ENCODE results near the gene POLD2.

The POLD2 gene

DNA sequence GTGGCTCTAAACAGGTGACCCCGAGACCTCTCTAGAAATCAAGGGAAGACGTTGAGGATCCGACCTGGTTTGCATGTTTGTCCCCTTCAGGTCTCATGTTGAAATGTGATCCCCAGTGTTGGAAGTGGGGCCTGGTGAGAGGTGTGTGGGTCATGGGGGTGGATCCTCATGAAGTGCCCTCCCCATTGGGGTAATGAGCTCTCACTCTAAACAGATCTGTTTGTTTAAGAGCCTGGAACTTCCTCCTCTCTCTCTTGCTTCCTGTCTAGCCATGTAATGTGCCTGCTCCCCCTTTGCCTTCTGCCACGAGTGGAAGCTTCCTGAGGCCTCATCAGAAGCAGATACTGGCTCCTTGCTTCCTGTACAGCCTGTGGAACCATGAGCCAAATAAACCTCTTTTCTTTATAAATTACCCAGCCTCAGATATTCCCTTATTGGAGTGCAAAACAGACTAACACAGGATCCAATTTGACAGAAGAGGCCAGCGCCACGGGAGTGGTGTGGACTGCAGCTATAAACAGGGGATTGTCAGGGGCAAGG is 30.2 kb downstream of the POLD2 start:
- no peaks in the 10 kb centered on the region for H3K9me3 ChIP-seq (ENCODE audit: insufficient read depth, low read length)
- H3K4me3 ChIP-seq (ENCODE audit: insufficient read depth, low read length, poor library complexity, severe bottlenecking): no peak overlapping the region
- TF ChIP-seq, protein P1, sequence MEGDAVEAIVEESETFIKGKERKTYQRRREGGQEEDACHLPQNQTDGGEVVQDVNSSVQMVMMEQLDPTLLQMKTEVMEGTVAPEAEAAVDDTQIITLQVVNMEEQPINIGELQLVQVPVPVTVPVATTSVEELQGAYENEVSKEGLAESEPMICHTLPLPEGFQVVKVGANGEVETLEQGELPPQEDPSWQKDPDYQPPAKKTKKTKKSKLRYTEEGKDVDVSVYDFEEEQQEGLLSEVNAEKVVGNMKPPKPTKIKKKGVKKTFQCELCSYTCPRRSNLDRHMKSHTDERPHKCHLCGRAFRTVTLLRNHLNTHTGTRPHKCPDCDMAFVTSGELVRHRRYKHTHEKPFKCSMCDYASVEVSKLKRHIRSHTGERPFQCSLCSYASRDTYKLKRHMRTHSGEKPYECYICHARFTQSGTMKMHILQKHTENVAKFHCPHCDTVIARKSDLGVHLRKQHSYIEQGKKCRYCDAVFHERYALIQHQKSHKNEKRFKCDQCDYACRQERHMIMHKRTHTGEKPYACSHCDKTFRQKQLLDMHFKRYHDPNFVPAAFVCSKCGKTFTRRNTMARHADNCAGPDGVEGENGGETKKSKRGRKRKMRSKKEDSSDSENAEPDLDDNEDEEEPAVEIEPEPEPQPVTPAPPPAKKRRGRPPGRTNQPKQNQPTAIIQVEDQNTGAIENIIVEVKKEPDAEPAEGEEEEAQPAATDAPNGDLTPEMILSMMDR (IDR thresholded peaks at IDR 0.05; ENCODE audit: insufficient read depth, low read length, poor library complexity, severe bottlenecking): no peak
- no peak for TF ChIP-seq EZH2phosphoT487 (conservative IDR thresholded peaks at IDR 0.05; ENCODE audit: low read length)
- H2AFZ ChIP-seq (ENCODE audit: low read depth, low read length, severe bottlenecking): no peak overlapping the region
- H4K20me1 ChIP-seq (ENCODE audit: low read depth, low read length): no peaks in the 10 kb centered on the region
- no peak overlapping the region for H3K27ac ChIP-seq (ENCODE audit: low read depth, low read length)
- no peaks in the 10 kb centered on the region for H3K79me2 ChIP-seq (ENCODE audit: insufficient read depth, low read length)
- H3K4me2 ChIP-seq (ENCODE audit: low read depth, low read length, poor library complexity, severe bottlenecking): no peak overlapping the region
- H3K9ac ChIP-seq (ENCODE audit: low read length): no peak overlapping the region
- H3K27me3 ChIP-seq (ENCODE audit: low read length): no peaks in the 10 kb centered on the region
- no peaks in the 10 kb centered on the region for H3K9me2 ChIP-seq (replicated peaks; ENCODE audit: insufficient read depth, low read length)
- H3K36me3 ChIP-seq (ENCODE audit: low read length): no peaks in the 10 kb centered on the region
- H3F3A ChIP-seq (ENCODE audit: insufficient read depth): no peaks in the 10 kb centered on the region

DNA sequence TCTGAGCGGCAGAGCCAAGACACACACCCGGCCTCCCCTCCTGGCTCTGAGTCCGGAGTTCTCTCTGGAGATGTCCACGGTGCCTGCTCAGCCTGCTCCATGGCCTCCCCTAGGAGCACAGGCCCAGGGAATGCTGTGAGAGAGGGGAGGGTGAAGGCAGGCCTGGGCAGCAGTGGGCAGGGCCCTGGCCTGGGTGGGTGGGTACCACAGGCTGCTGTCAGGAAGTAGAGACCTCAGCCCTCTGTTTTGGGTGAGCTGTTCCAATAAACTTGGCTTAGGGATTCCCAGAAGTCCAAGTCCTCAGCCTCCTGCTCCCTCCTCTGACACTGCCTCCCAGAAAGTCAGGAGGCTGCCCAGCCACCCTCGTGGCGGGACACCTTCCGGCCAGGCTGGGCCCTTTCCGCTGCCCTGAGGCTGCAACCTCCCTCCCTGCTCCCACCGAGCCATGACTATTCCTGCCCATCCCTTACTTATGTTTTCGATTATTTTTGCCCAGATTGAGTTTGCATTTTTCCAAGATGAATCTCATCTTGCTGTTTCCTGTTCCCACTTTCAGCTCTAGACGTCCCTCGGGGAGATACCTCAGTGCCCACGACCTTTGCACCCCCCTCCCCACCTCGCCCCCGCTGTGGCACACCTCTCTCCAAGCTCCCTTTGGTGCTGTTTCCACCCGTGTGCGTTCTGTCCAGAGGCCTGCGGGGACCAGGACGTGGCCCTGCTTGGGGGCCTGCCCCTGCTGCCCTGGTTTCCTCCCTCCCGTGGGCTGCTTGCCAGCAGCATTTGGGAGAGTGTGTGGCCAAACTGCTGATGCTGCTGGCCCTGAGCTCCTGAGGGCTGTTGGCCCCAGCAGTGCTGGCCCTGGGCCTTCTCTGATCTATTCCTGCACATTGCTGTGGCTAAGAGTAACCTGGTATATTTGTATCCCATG is 35.2 kb downstream of the POLD2 start:
- no peaks in the 10 kb centered on the region for H3K27me3 ChIP-seq (ENCODE audit: low read length)
- H3F3A ChIP-seq (ENCODE audit: insufficient read depth): peaks cover 5% of the 10 kb centered on the region
- H3K9me3 ChIP-seq (ENCODE audit: insufficient read depth, low read length): no peaks in the 10 kb centered on the region
- no peaks in the 10 kb centered on the region for H3K9me2 ChIP-seq (replicated peaks; ENCODE audit: insufficient read depth, low read length)
- no peaks in the 10 kb centered on the region for H3K79me2 ChIP-seq (ENCODE audit: insufficient read depth, low read length)
- H3K27ac ChIP-seq (ENCODE audit: low read depth, low read length): no peak overlapping the region
- no peaks in the 10 kb centered on the region for H4K20me1 ChIP-seq (ENCODE audit: low read depth, low read length)
- no peak overlapping the region for H3K4me3 ChIP-seq (ENCODE audit: insufficient read depth, low read length, poor library complexity, severe bottlenecking)
- H2AFZ ChIP-seq (ENCODE audit: low read depth, low read length, severe bottlenecking): no peak overlapping the region
- TF ChIP-seq EZH2phosphoT487 (conservative IDR thresholded peaks at IDR 0.05; ENCODE audit: low read length): no peak
- TF ChIP-seq, protein P1 (IDR thresholded peaks at IDR 0.05; ENCODE audit: insufficient read depth, low read length, poor library complexity, severe bottlenecking): no peak
- H3K4me2 ChIP-seq (ENCODE audit: low read depth, low read length, poor library complexity, severe bottlenecking): no peak overlapping the region
- H3K9ac ChIP-seq (ENCODE audit: low read length): no peak overlapping the region
- H3K36me3 ChIP-seq (ENCODE audit: low read length): no peaks in the 10 kb centered on the region

DNA sequence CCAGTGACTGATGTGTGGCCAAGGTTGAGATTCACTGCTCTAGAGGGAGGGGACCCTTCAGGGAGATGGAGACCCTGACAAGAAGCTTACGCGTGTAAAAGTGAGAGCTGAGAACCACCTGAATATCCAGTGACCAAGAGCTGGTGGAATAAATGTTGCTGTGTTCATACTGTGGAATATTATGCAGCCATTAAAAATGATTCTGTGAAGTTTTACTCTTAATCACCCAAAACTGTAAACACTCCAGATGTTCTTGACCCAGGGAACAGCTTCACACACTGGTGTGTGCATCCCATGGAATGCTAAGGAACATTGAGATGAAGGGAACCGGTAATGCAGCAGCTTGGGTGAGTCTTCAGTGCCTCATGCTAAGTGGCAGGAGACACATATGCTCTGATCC is 36.7 kb downstream of the POLD2 start:
- Histone ChIP-seq H2AFZ (ENCODE audit: low read depth, low read length, severe bottlenecking) (no peak overlapping the region), H3K79me2 (ENCODE audit: insufficient read depth, low read length) (no peaks in the 10 kb centered on the region), H3K9me3 (ENCODE audit: insufficient read depth, low read length) (no peaks in the 10 kb centered on the region), H3K4me3 (ENCODE audit: insufficient read depth, low read length, poor library complexity, severe bottlenecking) (no peak overlapping the region), H3K27ac (ENCODE audit: low read depth, low read length) (no peak overlapping the region), H3K9me2 (replicated peaks; ENCODE audit: insufficient read depth, low read length) (no peaks in the 10 kb centered on the region), H3K4me2 (ENCODE audit: low read depth, low read length, poor library complexity, severe bottlenecking) (no peak overlapping the region), H3K9ac (ENCODE audit: low read length) (no peak overlapping the region), H3K36me3 (ENCODE audit: low read length) (no peaks in the 10 kb centered on the region), H4K20me1 (ENCODE audit: low read depth, low read length) (no peaks in the 10 kb centered on the region), H3F3A (ENCODE audit: insufficient read depth) (peaks cover 9% of the 10 kb centered on the region), H3K27me3 (ENCODE audit: low read length) (no peaks in the 10 kb centered on the region)
- no peak for TF ChIP-seq EZH2phosphoT487 (conservative IDR thresholded peaks at IDR 0.05; ENCODE audit: low read length)
- TF ChIP-seq, protein P1 (IDR thresholded peaks at IDR 0.05; ENCODE audit: insufficient read depth, low read length, poor library complexity, severe bottlenecking): no peak

All from SU-DHL-6 (cell line).